Stomach (tissue), 4 donors: Measurements from ENCODE around the gene SUCLG2.

Experiments used
- EP300 ChIP-seq: sonication (generic); formaldehyde crosslinking; IDR thresholded peaks from one replicate; pipeline ENCODE4 v1.6.1; 2017; ENCODE audit warnings: antibody characterized with exemption
- POLR2AphosphoS5 ChIP-seq, 3 donors: sonication (generic); formaldehyde crosslinking; IDR thresholded peaks; one replicate each; pipeline ENCODE4 v1.6.1; 2016; ENCODE audit warnings: antibody characterized with exemption in 3 of 3
- TF ChIP-seq, protein P1 (sequence below), 7 experiments: fragments of 450-650 bp in 4 of 7; fragments of 200-600 bp in 3 of 7; sonication (generic) in 3 of 7; IDR thresholded peaks; one replicate each; pipeline ENCODE4 v1.5.1; 2016 to 2019; ENCODE audit warnings: antibody characterized with exemption in 7 of 7, control low read depth in 2 of 7, mild to moderate bottlenecking in 1 of 7

DNA sequence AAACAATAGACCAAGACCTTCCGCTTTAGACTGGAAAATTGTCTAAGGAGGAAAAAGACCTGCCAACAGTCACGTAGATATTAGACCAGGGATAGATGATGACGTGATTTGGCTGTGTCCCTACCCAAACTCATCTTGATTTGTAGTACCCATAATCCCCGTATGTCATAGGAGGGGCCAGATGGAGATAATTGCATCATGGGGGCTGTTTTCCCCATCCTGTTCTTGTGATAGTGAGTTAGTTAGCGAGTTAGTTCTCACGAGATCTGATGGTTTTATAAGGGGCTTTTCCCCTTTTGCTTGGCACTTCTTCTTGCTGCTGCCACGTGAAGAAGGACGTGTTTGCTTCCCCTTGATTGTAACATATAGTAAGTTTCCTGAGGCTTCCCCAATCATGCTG is 31.7 kb upstream of the SUCLG2 start:
- TF ChIP-seq, protein P1, sequence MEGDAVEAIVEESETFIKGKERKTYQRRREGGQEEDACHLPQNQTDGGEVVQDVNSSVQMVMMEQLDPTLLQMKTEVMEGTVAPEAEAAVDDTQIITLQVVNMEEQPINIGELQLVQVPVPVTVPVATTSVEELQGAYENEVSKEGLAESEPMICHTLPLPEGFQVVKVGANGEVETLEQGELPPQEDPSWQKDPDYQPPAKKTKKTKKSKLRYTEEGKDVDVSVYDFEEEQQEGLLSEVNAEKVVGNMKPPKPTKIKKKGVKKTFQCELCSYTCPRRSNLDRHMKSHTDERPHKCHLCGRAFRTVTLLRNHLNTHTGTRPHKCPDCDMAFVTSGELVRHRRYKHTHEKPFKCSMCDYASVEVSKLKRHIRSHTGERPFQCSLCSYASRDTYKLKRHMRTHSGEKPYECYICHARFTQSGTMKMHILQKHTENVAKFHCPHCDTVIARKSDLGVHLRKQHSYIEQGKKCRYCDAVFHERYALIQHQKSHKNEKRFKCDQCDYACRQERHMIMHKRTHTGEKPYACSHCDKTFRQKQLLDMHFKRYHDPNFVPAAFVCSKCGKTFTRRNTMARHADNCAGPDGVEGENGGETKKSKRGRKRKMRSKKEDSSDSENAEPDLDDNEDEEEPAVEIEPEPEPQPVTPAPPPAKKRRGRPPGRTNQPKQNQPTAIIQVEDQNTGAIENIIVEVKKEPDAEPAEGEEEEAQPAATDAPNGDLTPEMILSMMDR (IDR thresholded peaks at IDR 0.05), result no peak
- TF ChIP-seq EP300 (no peak), POLR2AphosphoS5 (IDR thresholded peaks at IDR 0.05) (no peak)
